Measurements from ENCODE around the gene HLA-DMA.

The HLA-DMA gene

DNA sequence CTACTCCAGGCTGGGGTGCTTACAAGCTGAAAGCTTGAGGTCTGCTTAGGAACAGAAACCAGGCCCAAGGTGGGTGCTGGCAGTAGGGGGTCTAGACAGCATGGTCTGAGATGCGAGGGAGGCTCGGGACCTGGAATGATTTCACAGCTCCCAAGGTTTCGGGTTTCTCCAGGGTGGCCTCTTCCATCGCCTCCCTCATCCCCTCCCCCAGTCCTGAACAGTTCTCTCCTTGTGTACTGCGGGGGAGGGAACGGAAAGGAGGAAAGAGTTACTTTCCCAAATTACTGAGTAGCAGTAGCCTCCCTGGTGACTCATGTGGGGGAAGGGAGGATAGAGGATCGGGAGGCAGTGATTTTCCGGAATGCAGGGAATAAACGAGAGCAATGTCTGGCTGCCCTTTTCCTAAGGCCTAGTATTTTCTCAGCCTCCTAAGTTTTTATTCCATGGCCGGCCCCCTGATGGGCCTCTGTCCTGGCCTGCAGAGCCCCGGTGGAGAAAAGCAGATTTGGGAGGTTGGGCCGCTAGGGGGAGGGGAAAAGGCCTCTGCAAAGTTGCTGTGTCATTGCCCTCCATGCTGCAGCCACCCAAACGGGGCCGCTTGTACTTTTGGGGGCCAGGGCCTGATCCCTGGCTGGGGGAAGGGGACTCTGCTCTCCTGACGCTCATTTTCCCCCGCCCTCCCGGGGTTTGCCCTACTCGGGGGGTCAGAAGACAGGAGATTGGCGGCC is 17.0 kb upstream of the HLA-DMA start:
- TF ChIP-seq, protein P1, sequence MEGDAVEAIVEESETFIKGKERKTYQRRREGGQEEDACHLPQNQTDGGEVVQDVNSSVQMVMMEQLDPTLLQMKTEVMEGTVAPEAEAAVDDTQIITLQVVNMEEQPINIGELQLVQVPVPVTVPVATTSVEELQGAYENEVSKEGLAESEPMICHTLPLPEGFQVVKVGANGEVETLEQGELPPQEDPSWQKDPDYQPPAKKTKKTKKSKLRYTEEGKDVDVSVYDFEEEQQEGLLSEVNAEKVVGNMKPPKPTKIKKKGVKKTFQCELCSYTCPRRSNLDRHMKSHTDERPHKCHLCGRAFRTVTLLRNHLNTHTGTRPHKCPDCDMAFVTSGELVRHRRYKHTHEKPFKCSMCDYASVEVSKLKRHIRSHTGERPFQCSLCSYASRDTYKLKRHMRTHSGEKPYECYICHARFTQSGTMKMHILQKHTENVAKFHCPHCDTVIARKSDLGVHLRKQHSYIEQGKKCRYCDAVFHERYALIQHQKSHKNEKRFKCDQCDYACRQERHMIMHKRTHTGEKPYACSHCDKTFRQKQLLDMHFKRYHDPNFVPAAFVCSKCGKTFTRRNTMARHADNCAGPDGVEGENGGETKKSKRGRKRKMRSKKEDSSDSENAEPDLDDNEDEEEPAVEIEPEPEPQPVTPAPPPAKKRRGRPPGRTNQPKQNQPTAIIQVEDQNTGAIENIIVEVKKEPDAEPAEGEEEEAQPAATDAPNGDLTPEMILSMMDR (IDR thresholded peaks at IDR 0.05; ENCODE audit: extremely low read depth, missing control alignments), result no peak
- DNase-seq (ENCODE audit: low spot score), result peak; percentile 38

DNA sequence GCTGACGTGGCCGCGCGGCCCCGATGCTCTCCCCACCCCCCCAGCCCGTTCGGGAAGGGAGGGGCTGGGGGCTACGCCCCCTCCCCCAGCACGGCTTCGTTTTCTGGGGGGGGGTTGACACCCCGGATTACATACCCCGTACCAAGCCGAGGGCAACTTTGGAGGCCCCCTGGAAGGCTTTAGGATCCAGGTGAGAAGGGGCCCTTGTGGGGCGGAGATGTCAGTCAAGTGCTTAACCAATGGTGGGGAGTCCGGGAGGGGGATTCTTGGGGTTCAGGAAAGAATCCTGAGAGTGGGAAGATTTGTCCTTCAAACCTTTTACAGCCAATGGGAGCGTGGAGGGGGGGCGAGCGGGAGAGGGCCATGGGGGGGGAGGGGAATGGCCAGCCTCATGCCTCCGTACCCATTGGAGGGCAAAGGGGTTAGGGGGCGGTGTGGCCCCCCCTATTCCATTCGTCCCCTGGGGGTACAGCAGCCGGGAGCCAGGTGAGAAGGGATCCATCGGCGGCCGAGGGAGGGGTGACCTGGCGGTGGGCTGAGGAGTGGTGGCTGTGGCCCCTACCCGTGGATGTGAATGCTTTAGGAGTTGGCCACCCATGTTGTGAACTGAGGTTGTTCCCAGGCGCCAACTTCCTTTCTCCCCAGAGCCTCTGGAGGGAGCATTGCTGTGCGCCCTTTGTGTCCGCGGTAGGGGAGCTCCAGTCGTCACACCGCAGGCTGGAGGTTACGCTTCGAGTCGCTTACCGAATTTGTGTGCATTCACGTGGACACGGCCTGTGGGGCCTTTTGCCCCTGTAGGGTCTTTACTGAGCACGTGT is 16.2 kb upstream of the HLA-DMA start:
- DNase-seq (ENCODE audit: low spot score), result no peak

DNA sequence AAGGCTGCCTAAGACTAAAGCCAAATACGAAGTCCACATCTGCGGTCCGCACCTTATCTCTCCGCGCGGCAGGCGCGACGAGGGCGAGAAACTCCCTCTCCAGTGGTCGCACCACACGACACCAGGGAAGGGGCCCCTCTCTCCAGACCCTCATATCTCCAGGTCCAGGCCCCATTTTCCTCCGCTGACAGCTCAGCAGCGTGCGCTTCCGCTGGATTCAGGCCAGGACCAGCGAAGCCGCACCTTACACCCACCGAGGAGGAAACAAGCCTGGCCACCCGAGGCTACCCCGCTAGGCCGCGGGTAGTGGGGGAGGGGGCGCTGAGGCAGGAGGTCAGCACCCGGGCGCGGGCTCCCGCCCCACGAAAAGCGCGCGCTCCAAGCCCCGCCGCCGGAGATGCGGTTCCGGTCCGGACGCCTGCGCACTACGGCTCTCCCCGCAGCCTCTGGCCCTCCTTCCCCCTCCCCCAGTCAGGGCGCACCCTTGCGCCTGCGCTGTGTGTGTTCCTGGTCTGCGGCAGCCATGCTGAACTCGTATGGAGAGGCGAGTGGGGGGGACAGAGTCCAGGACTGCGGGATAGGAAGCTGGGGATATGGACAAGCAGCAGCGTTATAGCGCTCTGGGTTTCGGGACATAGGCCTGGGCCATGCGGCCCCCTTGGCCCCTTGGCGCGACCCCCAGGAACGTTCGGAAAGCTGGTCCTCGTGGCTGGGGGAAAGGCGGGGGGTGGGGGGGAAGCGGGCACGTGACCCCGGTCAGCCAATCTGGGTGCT is 15.4 kb upstream of the HLA-DMA start, which contains the start of gene BRD2:
BRD2 (plus strand) TSS at position 502 of the 774 bp plus-strand sequence. CDS start 4,305 bp downstream, outside the sequence.
- DNase-seq (ENCODE audit: low spot score), result peak; percentile 90
- TF ChIP-seq, protein P1 (IDR thresholded peaks at IDR 0.05; ENCODE audit: extremely low read depth, missing control alignments), result no peak

More for the DNA sequence above, 16.2 kb upstream of the HLA-DMA start:
- TF ChIP-seq, protein P1 (IDR thresholded peaks at IDR 0.05; ENCODE audit: extremely low read depth, missing control alignments), result no peak

DNA sequence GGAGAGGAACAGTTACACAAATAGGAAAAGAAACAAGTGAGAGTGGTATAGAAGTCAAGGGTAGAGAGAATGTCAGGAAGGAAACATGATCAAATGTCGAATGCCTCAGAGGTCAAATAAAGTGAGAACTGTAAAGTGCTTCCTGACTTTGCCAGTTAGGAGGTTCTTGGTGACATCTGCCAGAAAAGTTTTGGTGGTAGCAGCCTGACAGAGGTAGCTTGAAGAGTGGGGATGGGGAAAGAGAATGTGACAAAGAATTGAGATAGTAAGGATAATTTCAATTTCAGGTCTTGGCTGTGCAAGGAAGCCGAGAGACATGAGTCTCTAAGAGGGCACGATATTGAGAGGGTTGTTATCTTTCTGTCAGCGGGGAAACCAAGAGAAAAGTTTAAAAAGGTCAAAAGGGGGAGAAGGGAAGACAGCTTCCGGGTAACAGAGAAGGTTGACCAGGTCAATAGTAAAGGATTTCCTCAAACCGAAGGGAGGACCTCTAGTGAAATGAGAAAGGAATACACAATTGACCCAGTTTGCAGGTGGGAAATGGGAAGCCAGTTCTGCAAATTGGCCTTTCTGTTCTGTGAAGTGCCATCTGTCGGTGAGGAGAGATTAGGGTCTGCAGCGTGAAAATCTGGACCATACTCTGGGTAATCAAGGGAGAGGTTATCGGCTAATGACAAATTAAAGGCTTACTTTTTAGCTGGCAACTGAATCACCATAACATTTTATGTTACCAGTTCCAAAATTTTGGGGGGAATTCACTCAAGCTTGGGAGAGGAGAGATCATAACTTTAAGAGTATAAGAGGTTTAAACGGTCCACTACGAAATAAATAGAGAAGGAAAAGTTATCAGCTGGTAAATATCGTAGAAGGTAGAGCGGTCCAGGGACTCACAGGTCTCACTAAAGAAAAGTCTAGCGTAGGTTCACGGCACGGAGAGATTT is 14.5 kb upstream of the HLA-DMA start:
- no peak for DNase-seq (ENCODE audit: low spot score)
- TF ChIP-seq, protein P1 (IDR thresholded peaks at IDR 0.05; ENCODE audit: extremely low read depth, missing control alignments), result peak; percentile 57

DNA sequence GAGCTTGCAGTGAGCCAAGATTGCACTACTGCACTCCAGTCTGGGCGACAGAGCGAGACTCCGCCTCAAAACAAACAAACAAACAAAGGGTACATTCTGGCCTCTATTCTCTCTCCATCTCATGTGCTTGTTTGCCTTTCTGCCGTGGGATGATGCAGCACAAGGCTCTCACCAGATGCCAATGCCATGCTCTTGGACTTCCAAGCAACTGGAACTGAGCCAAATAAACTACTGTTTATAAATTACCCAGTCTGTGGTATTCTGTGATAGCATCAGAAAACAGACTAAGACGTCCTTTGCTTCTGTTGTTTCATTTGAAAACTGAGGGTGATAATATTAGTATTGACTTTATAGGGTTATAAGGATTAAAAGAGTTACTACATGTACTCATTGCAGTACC is 11.9 kb upstream of the HLA-DMA start:
- no peak for DNase-seq (ENCODE audit: low spot score)
- TF ChIP-seq, protein P1 (IDR thresholded peaks at IDR 0.05; ENCODE audit: extremely low read depth, missing control alignments), result no peak

DNA sequence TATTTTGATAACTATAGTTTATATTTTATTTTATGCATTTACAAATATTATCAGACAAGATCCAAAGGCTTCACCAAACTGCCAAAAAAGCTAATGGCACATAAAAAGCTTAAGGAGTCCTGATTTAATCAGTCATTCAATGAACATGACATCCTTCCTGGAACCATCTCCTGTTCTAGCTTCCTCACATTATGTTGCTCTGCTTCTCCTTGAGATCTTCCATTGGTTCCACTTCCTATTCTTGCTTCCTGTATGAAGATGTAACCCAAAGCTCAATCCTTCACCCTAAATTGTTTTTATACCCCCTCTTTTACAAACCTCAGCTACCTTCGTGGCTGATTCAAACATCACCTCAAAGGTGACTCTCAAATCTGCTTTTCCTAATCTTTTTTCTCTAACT is 11.0 kb upstream of the HLA-DMA start:
- DNase-seq (ENCODE audit: low spot score), result no peak
- TF ChIP-seq, protein P1 (IDR thresholded peaks at IDR 0.05; ENCODE audit: extremely low read depth, missing control alignments), result no peak
